Measurements from ENCODE around the gene COX10.

GRCh38 chr17:14211801-14212200, 142.5 kb downstream of the COX10 start:
- TF ChIP-seq GATA3 (IDR thresholded peaks at IDR 0.05; ENCODE audit: low read depth, low read length) (no peak), GATA2 (IDR thresholded peaks at IDR 0.05; ENCODE audit: low read depth, low read length) (no peak)

All from SH-SY5Y (cell line).